Left ventricle myocardium inferior (tissue), 1 donor: ENCODE data around the gene STIMATE. TPM values are rescaled to one million over a fixed set of nuclear protein-coding genes. Genes with fewer than 3 reads are reported as not detected.

Experiments used
- DNase-seq: peaks from one replicate; pipeline ENCODE4 v3.0.0-alpha.2; 2020
- H3K27ac ChIP-seq: fragments of 200-600 bp; replicated peaks from 2 replicates; pipeline ENCODE4 v1.8.0; 2021
- H3K27me3 ChIP-seq: fragments of 200-600 bp; 2 replicates; pipeline ENCODE4 v1.8.0; 2021; ENCODE audit warnings: low read depth
- H3K36me3 ChIP-seq: fragments of 200-600 bp; 2 replicates; pipeline ENCODE4 v1.8.0; 2021
- H3K4me1 ChIP-seq: fragments of 200-600 bp; 2 replicates; pipeline ENCODE4 v1.8.0; 2021
- H3K4me3 ChIP-seq: fragments of 200-600 bp; 2 replicates; pipeline ENCODE4 v1.8.0; 2021; ENCODE audit warnings: mild to moderate bottlenecking, moderate library complexity
- H3K9me3 ChIP-seq: fragments of 200-600 bp; replicated peaks from 2 replicates; pipeline ENCODE4 v1.8.0; 2021
- intact Hi-C: fragments of 100-400 bp; cut with micrococcal nuclease; formaldehyde crosslinking; loops from one replicate; pipeline ENCODE4 v1.11.0; 2022
- total RNA-seq: library from RNA; stranded (reverse); fragmentation: NEBNext Ultra II Directional; extraction: Animal tissue kit (Norgen Biotek cat#: 25700); gene quantifications from one replicate; pipeline ENCODE4 v1.2.1, GENCODE V29; 2021
- TF ChIP-seq, protein P1 (sequence below): fragments of 200-600 bp; IDR thresholded peaks from 2 replicates; pipeline ENCODE4 v1.8.0; 2021; ENCODE audit warnings: antibody characterized with exemption, mild to moderate bottlenecking, borderline replicate concordance
- donor health status: DM: no; HTN: yes; CAD: no; lungs with severe emphysema.

STIMATE gene
- total RNA-seq, 1 donor from 2014 or later, result 6.3 TPM

DNA sequence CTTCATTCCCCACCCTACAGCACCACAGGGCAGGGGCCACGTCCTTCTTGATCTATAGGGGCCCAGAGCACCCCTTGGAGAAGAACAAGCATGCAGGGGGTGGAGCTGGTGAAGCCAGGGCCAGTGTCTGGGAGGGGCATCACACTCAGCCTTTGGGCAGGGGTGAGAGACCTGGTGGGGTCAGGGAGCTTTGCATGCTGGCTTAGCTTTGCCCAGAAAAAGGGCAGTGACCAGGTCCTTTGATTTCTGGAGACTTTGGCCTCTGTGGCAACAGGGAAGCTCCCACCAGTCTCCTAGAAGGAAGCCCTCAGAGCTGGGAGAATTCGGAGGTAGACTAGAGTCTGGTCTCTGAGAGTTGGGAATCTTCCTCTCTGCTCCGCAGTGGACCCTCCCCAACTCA is 67.9 kb downstream of the STIMATE start:
- no peak overlapping the region for H3K27ac ChIP-seq
- H3K27me3 ChIP-seq, result no peaks in the 10 kb centered on the region
- no peaks in the 10 kb centered on the region for H3K9me3 ChIP-seq
- H3K4me1 ChIP-seq, result peaks cover 25% of the 10 kb centered on the region
- TF ChIP-seq, protein P1, sequence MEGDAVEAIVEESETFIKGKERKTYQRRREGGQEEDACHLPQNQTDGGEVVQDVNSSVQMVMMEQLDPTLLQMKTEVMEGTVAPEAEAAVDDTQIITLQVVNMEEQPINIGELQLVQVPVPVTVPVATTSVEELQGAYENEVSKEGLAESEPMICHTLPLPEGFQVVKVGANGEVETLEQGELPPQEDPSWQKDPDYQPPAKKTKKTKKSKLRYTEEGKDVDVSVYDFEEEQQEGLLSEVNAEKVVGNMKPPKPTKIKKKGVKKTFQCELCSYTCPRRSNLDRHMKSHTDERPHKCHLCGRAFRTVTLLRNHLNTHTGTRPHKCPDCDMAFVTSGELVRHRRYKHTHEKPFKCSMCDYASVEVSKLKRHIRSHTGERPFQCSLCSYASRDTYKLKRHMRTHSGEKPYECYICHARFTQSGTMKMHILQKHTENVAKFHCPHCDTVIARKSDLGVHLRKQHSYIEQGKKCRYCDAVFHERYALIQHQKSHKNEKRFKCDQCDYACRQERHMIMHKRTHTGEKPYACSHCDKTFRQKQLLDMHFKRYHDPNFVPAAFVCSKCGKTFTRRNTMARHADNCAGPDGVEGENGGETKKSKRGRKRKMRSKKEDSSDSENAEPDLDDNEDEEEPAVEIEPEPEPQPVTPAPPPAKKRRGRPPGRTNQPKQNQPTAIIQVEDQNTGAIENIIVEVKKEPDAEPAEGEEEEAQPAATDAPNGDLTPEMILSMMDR, result no peak
- no peak overlapping the region for H3K4me3 ChIP-seq
- intact Hi-C loops, result no loop called here
- DNase-seq, result no peak
- H3K36me3 ChIP-seq, result peaks cover 4% of the 10 kb centered on the region

DNA sequence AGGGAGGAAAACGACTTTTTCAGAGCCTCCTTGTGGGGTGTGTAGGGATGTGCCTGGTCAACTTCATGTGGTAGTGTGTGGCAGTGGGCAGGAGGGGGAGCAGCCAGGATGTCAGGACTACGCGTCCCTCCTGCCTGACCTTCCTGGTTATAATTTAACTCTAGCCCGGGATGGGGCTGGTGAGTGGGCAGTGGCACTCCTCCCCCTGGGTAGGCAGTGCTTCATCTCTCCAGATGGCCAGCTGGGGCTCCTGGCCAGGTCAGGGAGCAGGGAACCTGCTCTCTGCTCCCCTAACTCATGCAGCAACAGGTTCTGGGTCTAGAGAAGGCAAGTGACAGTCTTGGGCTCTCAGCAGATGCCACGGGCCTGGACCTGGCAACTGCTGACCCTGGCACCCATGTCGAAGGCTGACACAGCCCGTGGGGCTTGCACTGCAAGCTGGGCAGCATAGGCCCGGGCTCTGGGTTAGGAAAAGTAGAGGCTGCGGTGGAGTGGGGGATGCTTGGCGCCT is 69.4 kb downstream of the STIMATE start:
- Histone ChIP-seq H3K27ac (no peak overlapping the region), H3K27me3 (no peaks in the 10 kb centered on the region), H3K9me3 (no peaks in the 10 kb centered on the region), H3K4me1 (peaks cover 17% of the 10 kb centered on the region), H3K36me3 (peaks cover 18% of the 10 kb centered on the region), H3K4me3 (no peak overlapping the region)
- intact Hi-C loops, result no loop called here
- TF ChIP-seq, protein P1, result no peak
- no peak for DNase-seq

DNA sequence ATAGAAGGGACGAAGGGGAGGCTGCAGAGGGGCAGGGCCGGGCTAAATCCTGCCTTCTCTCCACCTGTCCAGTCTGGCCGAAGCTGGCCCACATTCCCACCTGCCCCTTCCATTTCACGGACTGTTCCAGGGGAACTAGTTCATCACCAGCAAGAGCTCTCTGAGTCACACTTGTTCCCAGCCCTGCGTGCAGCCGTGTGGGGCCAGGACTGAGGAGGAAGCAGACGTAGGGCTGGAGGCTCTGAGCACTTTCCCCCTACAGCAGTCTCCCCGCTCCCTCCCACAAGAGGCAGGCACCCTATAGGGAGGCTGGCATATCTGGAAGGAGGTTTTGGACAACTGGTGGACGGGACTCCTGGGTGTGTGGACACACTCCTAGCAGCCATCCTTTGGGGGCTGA is 69.9 kb downstream of the STIMATE start:
- no peak overlapping the region for H3K27ac ChIP-seq
- intact Hi-C loops, result no loop called here
- TF ChIP-seq, protein P1, result no peak
- DNase-seq, result no peak
- no peaks in the 10 kb centered on the region for H3K27me3 ChIP-seq
- no peaks in the 10 kb centered on the region for H3K9me3 ChIP-seq
- no peak overlapping the region for H3K4me3 ChIP-seq
- peaks cover 17% of the 10 kb centered on the region for H3K4me1 ChIP-seq
- peaks cover 20% of the 10 kb centered on the region for H3K36me3 ChIP-seq

DNA sequence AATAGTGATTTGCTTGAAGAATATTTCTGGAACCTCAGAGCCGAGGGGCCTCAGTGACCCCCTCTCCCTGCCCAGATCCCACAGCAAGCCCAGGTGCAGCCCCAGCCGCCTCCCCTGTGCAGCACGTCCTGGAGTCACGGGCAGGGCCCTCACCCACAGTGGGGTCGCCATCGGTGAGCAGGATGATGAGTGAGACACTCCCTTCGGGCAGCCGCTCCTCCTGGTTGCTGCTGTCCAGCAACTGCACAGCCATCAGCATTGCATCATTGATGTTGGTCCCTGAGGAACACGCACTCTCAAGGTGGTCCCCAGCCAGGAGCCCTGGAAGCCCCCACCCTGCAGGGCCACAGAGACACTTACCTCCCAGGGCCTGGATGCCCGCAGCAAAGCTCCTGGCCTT is 73.3 kb downstream of the STIMATE start:
- Histone ChIP-seq H3K36me3 (peaks cover 20% of the 10 kb centered on the region), H3K27ac (no peak overlapping the region), H3K9me3 (no peaks in the 10 kb centered on the region), H3K27me3 (no peaks in the 10 kb centered on the region), H3K4me3 (no peak overlapping the region), H3K4me1 (no peaks in the 10 kb centered on the region)
- TF ChIP-seq, protein P1, result no peak
- intact Hi-C loops, result no loop called here
- DNase-seq, result no peak

DNA sequence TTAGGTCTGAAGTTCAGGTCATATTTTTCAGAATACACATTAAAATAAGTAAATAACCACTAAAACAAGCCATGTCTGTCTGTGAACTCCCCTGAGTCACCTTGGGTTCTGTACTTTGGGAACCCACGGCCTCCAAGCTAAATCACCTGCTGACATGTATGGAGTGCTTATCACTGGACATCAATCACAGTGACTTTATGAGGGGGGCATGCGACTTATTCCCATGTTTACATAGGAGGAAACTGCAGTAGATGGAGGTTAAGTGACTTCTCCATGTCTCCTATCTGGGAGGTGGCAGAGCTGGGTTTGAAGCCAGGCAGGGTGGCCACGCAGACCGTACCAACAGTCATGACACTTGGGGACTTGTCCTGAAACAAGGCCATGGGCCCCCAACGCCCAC is 75.0 kb downstream of the STIMATE start:
- intact Hi-C loops, result no loop called here
- Histone ChIP-seq H3K27ac (no peak overlapping the region), H3K9me3 (no peaks in the 10 kb centered on the region), H3K4me1 (no peaks in the 10 kb centered on the region), H3K36me3 (peaks cover 20% of the 10 kb centered on the region), H3K27me3 (no peaks in the 10 kb centered on the region), H3K4me3 (no peak overlapping the region)
- TF ChIP-seq, protein P1, result no peak
- DNase-seq, result no peak
